ENCODE data around the gene ESYT1.

GRCh38 chr12:56158926-56159461 lies 30.9 kb downstream of the ESYT1 start:
- TF ChIP-seq CTCF (IDR thresholded peaks at IDR 0.05) (no peak), EP300 (IDR thresholded peaks at IDR 0.05) (no peak)

Data from ovary (tissue), 3 donors.